ENCODE data around the gene RNF166. TPM values are rescaled to one million over a fixed set of nuclear protein-coding genes. Genes with fewer than 3 reads are reported as not detected.

RNF166 gene
- polyA plus RNA-seq, 1 donor from 2014 or later: 34.4 TPM

GRCh38 chr16:88649924-88650748 lies 56.1 kb downstream of the RNF166 start:
- H3K27me3 ChIP-seq (ENCODE audit: insufficient read depth, low read depth, low read length): no peaks in the 10 kb centered on the region
- H3K79me2 ChIP-seq (replicated peaks; ENCODE audit: insufficient read depth, low read length): no peaks in the 10 kb centered on the region
- H3K9ac ChIP-seq (ENCODE audit: low read length): peak overlapping the region; percentile 7
- H3K36me3 ChIP-seq (ENCODE audit: insufficient read depth, low read length): no peaks in the 10 kb centered on the region
- H3K9me3 ChIP-seq (ENCODE audit: low read length): no peaks in the 10 kb centered on the region
- H3K9me2 ChIP-seq (ENCODE audit: insufficient read depth, low read length): no peaks in the 10 kb centered on the region
- H3K27ac ChIP-seq (ENCODE audit: low read length): no peak overlapping the region
- no peak overlapping the region for H2AFZ ChIP-seq (ENCODE audit: low read depth, low read length)
- no peaks in the 10 kb centered on the region for H4K20me1 ChIP-seq (ENCODE audit: insufficient read depth)
- peak overlapping the region; percentile 56 for H3K4me3 ChIP-seq (ENCODE audit: low read length)
- no peaks in the 10 kb centered on the region for H3F3A ChIP-seq (ENCODE audit: insufficient read depth, low read length, poor library complexity, severe bottlenecking)
- no peak overlapping the region for H3K4me2 ChIP-seq (ENCODE audit: low read length)
- TF ChIP-seq MXI1 (conservative IDR thresholded peaks at IDR 0.05; ENCODE audit: poor library complexity, severe bottlenecking) (no peak), EZH2 (IDR thresholded peaks at IDR 0.05; ENCODE audit: borderline replicate concordance, insufficient read depth, low read length, poor library complexity, severe bottlenecking) (no peak), POLR2AphosphoS5 (IDR thresholded peaks at IDR 0.05) (no peak), RAD21 (conservative IDR thresholded peaks at IDR 0.05) (no peak), TAF1 (IDR thresholded peaks at IDR 0.05; ENCODE audit: low read depth) (no peak), SMC3 (conservative IDR thresholded peaks at IDR 0.05; ENCODE audit: poor library complexity) (no peak), EP300 (conservative IDR thresholded peaks at IDR 0.05; ENCODE audit: poor library complexity, severe bottlenecking) (no peak)
- TF ChIP-seq, protein P1, sequence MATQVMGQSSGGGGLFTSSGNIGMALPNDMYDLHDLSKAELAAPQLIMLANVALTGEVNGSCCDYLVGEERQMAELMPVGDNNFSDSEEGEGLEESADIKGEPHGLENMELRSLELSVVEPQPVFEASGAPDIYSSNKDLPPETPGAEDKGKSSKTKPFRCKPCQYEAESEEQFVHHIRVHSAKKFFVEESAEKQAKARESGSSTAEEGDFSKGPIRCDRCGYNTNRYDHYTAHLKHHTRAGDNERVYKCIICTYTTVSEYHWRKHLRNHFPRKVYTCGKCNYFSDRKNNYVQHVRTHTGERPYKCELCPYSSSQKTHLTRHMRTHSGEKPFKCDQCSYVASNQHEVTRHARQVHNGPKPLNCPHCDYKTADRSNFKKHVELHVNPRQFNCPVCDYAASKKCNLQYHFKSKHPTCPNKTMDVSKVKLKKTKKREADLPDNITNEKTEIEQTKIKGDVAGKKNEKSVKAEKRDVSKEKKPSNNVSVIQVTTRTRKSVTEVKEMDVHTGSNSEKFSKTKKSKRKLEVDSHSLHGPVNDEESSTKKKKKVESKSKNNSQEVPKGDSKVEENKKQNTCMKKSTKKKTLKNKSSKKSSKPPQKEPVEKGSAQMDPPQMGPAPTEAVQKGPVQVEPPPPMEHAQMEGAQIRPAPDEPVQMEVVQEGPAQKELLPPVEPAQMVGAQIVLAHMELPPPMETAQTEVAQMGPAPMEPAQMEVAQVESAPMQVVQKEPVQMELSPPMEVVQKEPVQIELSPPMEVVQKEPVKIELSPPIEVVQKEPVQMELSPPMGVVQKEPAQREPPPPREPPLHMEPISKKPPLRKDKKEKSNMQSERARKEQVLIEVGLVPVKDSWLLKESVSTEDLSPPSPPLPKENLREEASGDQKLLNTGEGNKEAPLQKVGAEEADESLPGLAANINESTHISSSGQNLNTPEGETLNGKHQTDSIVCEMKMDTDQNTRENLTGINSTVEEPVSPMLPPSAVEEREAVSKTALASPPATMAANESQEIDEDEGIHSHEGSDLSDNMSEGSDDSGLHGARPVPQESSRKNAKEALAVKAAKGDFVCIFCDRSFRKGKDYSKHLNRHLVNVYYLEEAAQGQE (IDR thresholded peaks at IDR 0.05; ENCODE audit: borderline replicate concordance): no peak
- TF ChIP-seq, protein P2, sequence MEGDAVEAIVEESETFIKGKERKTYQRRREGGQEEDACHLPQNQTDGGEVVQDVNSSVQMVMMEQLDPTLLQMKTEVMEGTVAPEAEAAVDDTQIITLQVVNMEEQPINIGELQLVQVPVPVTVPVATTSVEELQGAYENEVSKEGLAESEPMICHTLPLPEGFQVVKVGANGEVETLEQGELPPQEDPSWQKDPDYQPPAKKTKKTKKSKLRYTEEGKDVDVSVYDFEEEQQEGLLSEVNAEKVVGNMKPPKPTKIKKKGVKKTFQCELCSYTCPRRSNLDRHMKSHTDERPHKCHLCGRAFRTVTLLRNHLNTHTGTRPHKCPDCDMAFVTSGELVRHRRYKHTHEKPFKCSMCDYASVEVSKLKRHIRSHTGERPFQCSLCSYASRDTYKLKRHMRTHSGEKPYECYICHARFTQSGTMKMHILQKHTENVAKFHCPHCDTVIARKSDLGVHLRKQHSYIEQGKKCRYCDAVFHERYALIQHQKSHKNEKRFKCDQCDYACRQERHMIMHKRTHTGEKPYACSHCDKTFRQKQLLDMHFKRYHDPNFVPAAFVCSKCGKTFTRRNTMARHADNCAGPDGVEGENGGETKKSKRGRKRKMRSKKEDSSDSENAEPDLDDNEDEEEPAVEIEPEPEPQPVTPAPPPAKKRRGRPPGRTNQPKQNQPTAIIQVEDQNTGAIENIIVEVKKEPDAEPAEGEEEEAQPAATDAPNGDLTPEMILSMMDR (IDR thresholded peaks at IDR 0.05; ENCODE audit: poor library complexity, severe bottlenecking): no peak

- TF ChIP-seq, protein P1 (IDR thresholded peaks at IDR 0.05; ENCODE audit: borderline replicate concordance): no peak
- TF ChIP-seq SMC3 (conservative IDR thresholded peaks at IDR 0.05; ENCODE audit: poor library complexity) (no peak), EZH2 (IDR thresholded peaks at IDR 0.05; ENCODE audit: borderline replicate concordance, insufficient read depth, low read length, poor library complexity, severe bottlenecking) (no peak), TAF1 (IDR thresholded peaks at IDR 0.05; ENCODE audit: low read depth) (no peak)
- Histone ChIP-seq H3K79me2 (replicated peaks; ENCODE audit: insufficient read depth, low read length) (no peaks in the 10 kb centered on the region), H3K36me3 (ENCODE audit: insufficient read depth, low read length) (no peaks in the 10 kb centered on the region), H3K9me2 (ENCODE audit: insufficient read depth, low read length) (no peaks in the 10 kb centered on the region), H4K20me1 (ENCODE audit: insufficient read depth) (no peaks in the 10 kb centered on the region), H3K9ac (ENCODE audit: low read length) (no peak overlapping the region), H3K4me3 (ENCODE audit: low read length) (no peak overlapping the region), H3F3A (ENCODE audit: insufficient read depth, low read length, poor library complexity, severe bottlenecking) (no peaks in the 10 kb centered on the region), H3K27me3 (ENCODE audit: insufficient read depth, low read depth, low read length) (no peaks in the 10 kb centered on the region), H3K9me3 (ENCODE audit: low read length) (no peaks in the 10 kb centered on the region), H3K27ac (ENCODE audit: low read length) (no peak overlapping the region), H3K4me2 (ENCODE audit: low read length) (no peak overlapping the region), H2AFZ (ENCODE audit: low read depth, low read length) (no peak overlapping the region)
These were observed 56.8 kb downstream of the RNF166 start for GRCh38 chr16:88649195-88649923.

All from neural cell (in vitro differentiated cells).